IPS-15b (cell line): ENCODE measurements around the gene CALHM6.

Source experiments
- H3K27me3 ChIP-seq: one replicate; pipeline ENCODE4 v1.6.1; 2013; ENCODE audit warnings: low read length; ENCODE audit not compliant: control insufficient read depth, insufficient read depth
- H3K36me3 ChIP-seq: one replicate; pipeline ENCODE4 v1.6.1; 2013; ENCODE audit warnings: low read length; ENCODE audit not compliant: control insufficient read depth, insufficient read depth
- H3K4me1 ChIP-seq: one replicate; pipeline ENCODE4 v1.6.1; 2013; ENCODE audit warnings: mild to moderate bottlenecking, low read length; ENCODE audit not compliant: control insufficient read depth, insufficient read depth
- H3K4me3 ChIP-seq: one replicate; pipeline ENCODE4 v1.5.1; 2013; ENCODE audit warnings: low read depth, low read length
- H3K9ac ChIP-seq: one replicate; pipeline ENCODE4 v1.6.1; 2013; ENCODE audit warnings: low read depth, mild to moderate bottlenecking, low read length
- H3K9me3 ChIP-seq: one replicate; pipeline ENCODE4 v1.6.1; 2013; ENCODE audit warnings: mild to moderate bottlenecking, low read length; ENCODE audit not compliant: control insufficient read depth, insufficient read depth

The CALHM6 gene

GRCh38 chr6:116463301-116463700, 2.1 kb downstream of the CALHM6 start:
- no peak overlapping the region for H3K4me3 ChIP-seq
- no peak overlapping the region for H3K9ac ChIP-seq
- H3K36me3 ChIP-seq = no peaks in the 10 kb centered on the region
- H3K4me1 ChIP-seq = peaks cover 5% of the 10 kb centered on the region
- H3K9me3 ChIP-seq = no peaks in the 10 kb centered on the region
- peaks cover 57% of the 10 kb centered on the region for H3K27me3 ChIP-seq

GRCh38 chr6:116465246-116465645, 4.1 kb downstream of the CALHM6 start:
- no peaks in the 10 kb centered on the region for H3K36me3 ChIP-seq
- H3K4me1 ChIP-seq = peaks cover 5% of the 10 kb centered on the region
- H3K9me3 ChIP-seq = no peaks in the 10 kb centered on the region
- no peak overlapping the region for H3K9ac ChIP-seq
- no peak overlapping the region for H3K4me3 ChIP-seq
- peaks cover 40% of the 10 kb centered on the region for H3K27me3 ChIP-seq

- no peaks in the 10 kb centered on the region for H3K9me3 ChIP-seq
- no peak overlapping the region for H3K9ac ChIP-seq
- no peaks in the 10 kb centered on the region for H3K36me3 ChIP-seq
- H3K27me3 ChIP-seq = peaks cover 22% of the 10 kb centered on the region
- H3K4me3 ChIP-seq = no peak overlapping the region
- peaks cover 5% of the 10 kb centered on the region for H3K4me1 ChIP-seq
Measured at GRCh38 chr6:116467096-116467495, 5.9 kb downstream of the CALHM6 start.

GRCh38 chr6:116467514-116467913, 6.3 kb downstream of the CALHM6 start:
- H3K4me3 ChIP-seq = no peak overlapping the region
- H3K4me1 ChIP-seq = peaks cover 5% of the 10 kb centered on the region
- no peak overlapping the region for H3K9ac ChIP-seq
- no peaks in the 10 kb centered on the region for H3K36me3 ChIP-seq
- no peaks in the 10 kb centered on the region for H3K9me3 ChIP-seq
- peaks cover 17% of the 10 kb centered on the region for H3K27me3 ChIP-seq

GRCh38 chr6:116468293-116468692, 7.1 kb downstream of the CALHM6 start:
- H3K9ac ChIP-seq = no peak overlapping the region
- H3K36me3 ChIP-seq = no peaks in the 10 kb centered on the region
- no peak overlapping the region for H3K4me3 ChIP-seq
- H3K9me3 ChIP-seq = no peaks in the 10 kb centered on the region
- H3K27me3 ChIP-seq = peaks cover 10% of the 10 kb centered on the region
- H3K4me1 ChIP-seq = peaks cover 5% of the 10 kb centered on the region

- H3K9me3 ChIP-seq = no peaks in the 10 kb centered on the region
- H3K36me3 ChIP-seq = no peaks in the 10 kb centered on the region
- H3K27me3 ChIP-seq = no peaks in the 10 kb centered on the region
- H3K4me3 ChIP-seq = no peak overlapping the region
- no peaks in the 10 kb centered on the region for H3K4me1 ChIP-seq
- no peak overlapping the region for H3K9ac ChIP-seq
Measured at GRCh38 chr6:116471531-116471930, 10.4 kb downstream of the CALHM6 start.

GRCh38 chr6:116472706-116473105, 11.5 kb downstream of the CALHM6 start:
- Histone ChIP-seq H3K4me3 (no peak overlapping the region), H3K9ac (no peak overlapping the region), H3K4me1 (no peaks in the 10 kb centered on the region), H3K27me3 (no peaks in the 10 kb centered on the region), H3K9me3 (no peaks in the 10 kb centered on the region), H3K36me3 (no peaks in the 10 kb centered on the region)

GRCh38 chr6:116475141-116475540, 14.0 kb downstream of the CALHM6 start:
- Histone ChIP-seq H3K9me3 (no peaks in the 10 kb centered on the region), H3K36me3 (no peaks in the 10 kb centered on the region), H3K9ac (no peak overlapping the region), H3K4me1 (no peaks in the 10 kb centered on the region), H3K4me3 (no peak overlapping the region), H3K27me3 (no peaks in the 10 kb centered on the region)

GRCh38 chr6:116476002-116476678, 15.0 kb downstream of the CALHM6 start:
- H3K9ac ChIP-seq = no peak overlapping the region

GRCh38 chr6:116482780-116483179, 21.6 kb downstream of the CALHM6 start:
- no peaks in the 10 kb centered on the region for H3K4me1 ChIP-seq
- H3K9ac ChIP-seq = no peak overlapping the region
- no peaks in the 10 kb centered on the region for H3K9me3 ChIP-seq
- no peaks in the 10 kb centered on the region for H3K27me3 ChIP-seq
- H3K36me3 ChIP-seq = no peaks in the 10 kb centered on the region
- H3K4me3 ChIP-seq = no peak overlapping the region

More at GRCh38 chr6:116476002-116476678, 15.0 kb downstream of the CALHM6 start:
- Histone ChIP-seq H3K4me1 (no peaks in the 10 kb centered on the region), H3K27me3 (no peaks in the 10 kb centered on the region), H3K9me3 (no peaks in the 10 kb centered on the region), H3K4me3 (no peak overlapping the region), H3K36me3 (no peaks in the 10 kb centered on the region)

- Histone ChIP-seq H3K9me3 (no peaks in the 10 kb centered on the region), H3K36me3 (no peaks in the 10 kb centered on the region), H3K27me3 (no peaks in the 10 kb centered on the region), H3K4me3 (no peak overlapping the region), H3K4me1 (no peaks in the 10 kb centered on the region), H3K9ac (no peak overlapping the region)
Measured at GRCh38 chr6:116483616-116484015, 22.4 kb downstream of the CALHM6 start.

GRCh38 chr6:116485559-116486184, 24.5 kb downstream of the CALHM6 start:
- no peak overlapping the region for H3K4me3 ChIP-seq
- H3K27me3 ChIP-seq = no peaks in the 10 kb centered on the region
- H3K4me1 ChIP-seq = no peaks in the 10 kb centered on the region
- no peaks in the 10 kb centered on the region for H3K36me3 ChIP-seq
- no peaks in the 10 kb centered on the region for H3K9me3 ChIP-seq
- no peak overlapping the region for H3K9ac ChIP-seq
